ENCODE measurements around the gene GREM2. TPM values are rescaled to one million over a fixed set of nuclear protein-coding genes. Genes with fewer than 3 reads are reported as not detected.

GREM2 gene
- total RNA-seq, 1 experiment from 2014 or later = not detected

DNA sequence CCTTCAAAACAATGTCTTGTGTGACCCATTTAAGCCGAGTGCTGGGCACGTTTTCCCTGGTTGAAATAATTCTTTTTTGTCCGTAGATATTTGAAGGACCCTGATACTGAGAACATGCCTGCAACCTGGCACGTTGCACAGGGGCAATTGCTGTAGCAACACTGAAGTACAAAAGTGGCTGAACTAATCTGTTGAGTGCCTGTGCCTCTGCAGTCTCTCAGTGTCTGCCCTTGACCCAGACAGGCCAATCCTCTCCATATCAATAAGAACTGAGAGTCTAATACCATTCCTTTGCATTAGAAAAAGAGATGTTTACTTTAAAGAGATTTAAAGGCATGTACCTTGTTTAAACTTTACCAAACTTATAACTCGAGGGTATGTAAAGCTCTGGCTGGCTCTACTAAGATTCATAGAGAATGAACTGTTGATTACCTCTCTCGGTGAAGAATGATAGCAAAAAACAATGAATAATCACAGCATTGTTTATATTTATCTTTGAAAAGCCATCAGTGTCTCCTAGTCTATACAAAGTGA is 2.4 kb downstream of the GREM2 start:
- Histone ChIP-seq H4K91ac (ENCODE audit: insufficient read length, low read depth, low read length) (no peak overlapping the region), H2BK12ac (ENCODE audit: insufficient read length, low read depth, low read length) (no peak overlapping the region), H4K8ac (replicated peaks; ENCODE audit: insufficient read length, low read depth, low read length) (no peak overlapping the region), H3K18ac (ENCODE audit: insufficient read length, low read depth, low read length) (no peak overlapping the region), H2BK120ac (ENCODE audit: low read depth, low read length, poor library complexity, severe bottlenecking) (no peak overlapping the region), H2AK5ac (ENCODE audit: insufficient read length, low read length) (no peak overlapping the region), H2BK20ac (ENCODE audit: low read depth, low read length, poor library complexity, severe bottlenecking) (no peak overlapping the region), H2AFZ (ENCODE audit: low read length) (no peak overlapping the region), H3K14ac (ENCODE audit: insufficient read depth, low read length) (no peak overlapping the region), H3K79me2 (ENCODE audit: insufficient read depth, low read length) (no peaks in the 10 kb centered on the region), H3K4ac (ENCODE audit: low read depth, low read length) (no peak overlapping the region), H3K23me2 (ENCODE audit: insufficient read length, low read depth, low read length, poor library complexity, severe bottlenecking) (peaks cover 4% of the 10 kb centered on the region), H4K20me1 (ENCODE audit: control insufficient read depth, insufficient read depth, insufficient read length) (no peaks in the 10 kb centered on the region), H3K9ac (ENCODE audit: extremely low read depth, insufficient read length, low read length) (no peak overlapping the region), H3K4me2 (ENCODE audit: insufficient read depth, insufficient read length, low read length) (no peak overlapping the region), H2BK5ac (ENCODE audit: insufficient read length, low read length) (no peak overlapping the region), H3T11ph (ENCODE audit: low read length) (no peak overlapping the region), H3K79me1 (ENCODE audit: insufficient read depth, low read depth, low read length, poor library complexity, severe bottlenecking) (no peaks in the 10 kb centered on the region), H4K5ac (ENCODE audit: insufficient read length, low read depth, low read length) (no peak overlapping the region), H3K56ac (ENCODE audit: insufficient read length, low read depth, low read length) (no peak overlapping the region), H3K9me3 (ENCODE audit: control insufficient read depth, low read depth, low read length) (no peaks in the 10 kb centered on the region), H3K4me1 (ENCODE audit: insufficient read depth, low read length) (peaks cover 5% of the 10 kb centered on the region; the same call in 1 of the 2 replicates), H2BK15ac (ENCODE audit: low read depth, low read length) (no peak overlapping the region), H3K27me3 (ENCODE audit: insufficient read depth, low read length) (no peaks in the 10 kb centered on the region; the same call in 1 of the 2 replicates), H3K23ac (ENCODE audit: insufficient read length, low read depth, low read length) (no peak overlapping the region), H3K27ac (ENCODE audit: insufficient read length, low read depth, low read length) (no peak overlapping the region)
- Mint-ChIP-seq H3K9me3 (no peaks in the 10 kb centered on the region), H3K36me3 (ENCODE audit: insufficient read depth in 1 of 3, low read depth in 3 of 3) (no peaks in the 10 kb centered on the region), H3K4me1 (peaks cover 37 to 38% of the 10 kb centered on the region in 2 experiments), H3K27me3 (ENCODE audit: low read depth) (peaks cover 40% of the 10 kb centered on the region), H3K27ac (no peak overlapping the region), H3K4me3 (no peak overlapping the region)
- TF ChIP-seq, protein P1, sequence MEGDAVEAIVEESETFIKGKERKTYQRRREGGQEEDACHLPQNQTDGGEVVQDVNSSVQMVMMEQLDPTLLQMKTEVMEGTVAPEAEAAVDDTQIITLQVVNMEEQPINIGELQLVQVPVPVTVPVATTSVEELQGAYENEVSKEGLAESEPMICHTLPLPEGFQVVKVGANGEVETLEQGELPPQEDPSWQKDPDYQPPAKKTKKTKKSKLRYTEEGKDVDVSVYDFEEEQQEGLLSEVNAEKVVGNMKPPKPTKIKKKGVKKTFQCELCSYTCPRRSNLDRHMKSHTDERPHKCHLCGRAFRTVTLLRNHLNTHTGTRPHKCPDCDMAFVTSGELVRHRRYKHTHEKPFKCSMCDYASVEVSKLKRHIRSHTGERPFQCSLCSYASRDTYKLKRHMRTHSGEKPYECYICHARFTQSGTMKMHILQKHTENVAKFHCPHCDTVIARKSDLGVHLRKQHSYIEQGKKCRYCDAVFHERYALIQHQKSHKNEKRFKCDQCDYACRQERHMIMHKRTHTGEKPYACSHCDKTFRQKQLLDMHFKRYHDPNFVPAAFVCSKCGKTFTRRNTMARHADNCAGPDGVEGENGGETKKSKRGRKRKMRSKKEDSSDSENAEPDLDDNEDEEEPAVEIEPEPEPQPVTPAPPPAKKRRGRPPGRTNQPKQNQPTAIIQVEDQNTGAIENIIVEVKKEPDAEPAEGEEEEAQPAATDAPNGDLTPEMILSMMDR (conservative IDR thresholded peaks at IDR 0.05) = no peak
- no CpG with 5 or more reads among the region's 6 CpGs for WGBS (ENCODE audit: extremely low coverage, insufficient read length, low lambda C conversion rate)
- no peak for DNase-seq
